ENCODE data around the gene PARP15.

- TF ChIP-seq CTCF (IDR thresholded peaks at IDR 0.05; ENCODE audit: poor library complexity) (no peak), EZH2 (IDR thresholded peaks at IDR 0.05; ENCODE audit: borderline replicate concordance) (no peak)
Measured at GRCh38 chr3:122603056-122603455, 25.6 kb downstream of the PARP15 start.
